H9 (cell line): ENCODE results near the gene DNER. TPM values are rescaled to one million over a fixed set of nuclear protein-coding genes. Genes with fewer than 3 reads are reported as not detected.

ENCODE experiments used
- DNase-seq: peaks from one replicate; pipeline ENCODE4 v3.0.0-alpha.2; 2017
- H2AFZ ChIP-seq: one replicate; pipeline ENCODE4 v1.6.1; 2013; ENCODE audit warnings: mild to moderate bottlenecking, low read length, control low read depth, moderate library complexity
- H2AK5ac ChIP-seq: 2 replicates; pipeline ENCODE4 v1.6.1; 2013; ENCODE audit warnings: low read length, control low read depth, mixed read lengths; ENCODE audit not compliant: insufficient read length
- H2BK120ac ChIP-seq: one replicate; pipeline ENCODE4 v1.6.1; 2013; ENCODE audit warnings: low read depth, mild to moderate bottlenecking, low read length, control low read depth, inconsistent platforms; ENCODE audit not compliant: poor library complexity, severe bottlenecking
- H2BK12ac ChIP-seq: 2 replicates; pipeline ENCODE4 v1.6.1; 2013; ENCODE audit warnings: low read length, control low read depth, mixed read lengths, low read depth; ENCODE audit not compliant: insufficient read length
- H2BK15ac ChIP-seq: 2 replicates; pipeline ENCODE4 v1.6.1; 2013; ENCODE audit warnings: low read depth, low read length, control low read depth
- H2BK20ac ChIP-seq: one replicate; pipeline ENCODE4 v1.6.1; 2013; ENCODE audit warnings: low read depth, mild to moderate bottlenecking, low read length, control low read depth, inconsistent platforms; ENCODE audit not compliant: poor library complexity, severe bottlenecking
- H2BK5ac ChIP-seq: 2 replicates; pipeline ENCODE4 v1.6.1; 2013; ENCODE audit warnings: low read length, control low read depth, mixed read lengths; ENCODE audit not compliant: insufficient read length
- H3K14ac ChIP-seq: 2 replicates; pipeline ENCODE4 v1.6.1; 2013; ENCODE audit warnings: low read length, control low read depth; ENCODE audit not compliant: insufficient read depth
- H3K18ac ChIP-seq: 2 replicates; pipeline ENCODE4 v1.6.1; 2013; ENCODE audit warnings: low read depth, mild to moderate bottlenecking, mixed read lengths, low read length, control low read depth; ENCODE audit not compliant: insufficient read length
- H3K23ac ChIP-seq: 2 replicates; pipeline ENCODE4 v1.6.1; 2013; ENCODE audit warnings: low read length, control low read depth, mixed read lengths, low read depth; ENCODE audit not compliant: insufficient read length
- H3K23me2 ChIP-seq: 2 replicates; pipeline ENCODE4 v1.6.1; 2013; ENCODE audit warnings: low read depth, mild to moderate bottlenecking, mixed read lengths, low read length, control low read depth; ENCODE audit not compliant: insufficient read length, poor library complexity, severe bottlenecking
- H3K27ac ChIP-seq: 2 replicates; pipeline ENCODE4 v1.5.1; 2013; ENCODE audit warnings: low read length, control low read depth, mixed read lengths, low read depth; ENCODE audit not compliant: insufficient read length
- H3K27me3 ChIP-seq: 2 replicates; pipeline ENCODE4 v1.6.1; 2013; ENCODE audit warnings: low read length, control low read depth, inconsistent platforms; ENCODE audit not compliant: insufficient read depth
- H3K4ac ChIP-seq: 2 replicates; pipeline ENCODE4 v1.6.1; 2013; ENCODE audit warnings: low read depth, mild to moderate bottlenecking, control low read depth, inconsistent platforms, low read length, moderate library complexity
- H3K4me1 ChIP-seq: 2 replicates; pipeline ENCODE4 v1.6.1; 2013; ENCODE audit warnings: low read length, control low read depth, inconsistent platforms; ENCODE audit not compliant: insufficient read depth
- H3K4me2 ChIP-seq: 2 replicates; pipeline ENCODE4 v1.6.1; 2013; ENCODE audit warnings: low read length, control low read depth, mixed read lengths; ENCODE audit not compliant: insufficient read length, insufficient read depth
- H3K56ac ChIP-seq: 2 replicates; pipeline ENCODE4 v1.6.1; 2013; ENCODE audit warnings: low read depth, mild to moderate bottlenecking, mixed read lengths, low read length, control low read depth; ENCODE audit not compliant: insufficient read length
- H3K79me1 ChIP-seq: 2 replicates; pipeline ENCODE4 v1.6.1; 2013; ENCODE audit warnings: low read depth, mild to moderate bottlenecking, moderate library complexity, low read length, control low read depth, inconsistent platforms; ENCODE audit not compliant: insufficient read depth, poor library complexity, severe bottlenecking
- H3K79me2 ChIP-seq: 2 replicates; pipeline ENCODE4 v1.6.1; 2013; ENCODE audit warnings: low read length, control low read depth, inconsistent platforms; ENCODE audit not compliant: insufficient read depth
- H3K9ac ChIP-seq: 2 replicates; pipeline ENCODE4 v1.6.1; 2013; ENCODE audit warnings: low read length, control low read depth, mixed read lengths; ENCODE audit not compliant: insufficient read length; ENCODE audit errors: extremely low read depth
- H3K9me3 ChIP-seq: one replicate; pipeline ENCODE4 v1.6.1; 2013; ENCODE audit warnings: low read depth, low read length, inconsistent platforms; ENCODE audit not compliant: control insufficient read depth
- H3T11ph ChIP-seq: one replicate; pipeline ENCODE4 v1.6.1; 2013; ENCODE audit warnings: mild to moderate bottlenecking, low read length, control low read depth, inconsistent platforms
- H4K20me1 ChIP-seq: one replicate; pipeline ENCODE4 v1.6.1; 2013; ENCODE audit not compliant: control insufficient read depth, insufficient read length, insufficient read depth
- H4K5ac ChIP-seq: 2 replicates; pipeline ENCODE4 v1.6.1; 2013; ENCODE audit warnings: low read depth, mild to moderate bottlenecking, mixed read lengths, low read length, control low read depth; ENCODE audit not compliant: insufficient read length
- H4K8ac ChIP-seq: replicated peaks from 2 replicates; pipeline ENCODE4 v1.6.1; 2013; ENCODE audit warnings: low read length, control low read depth, mixed read lengths, low read depth; ENCODE audit not compliant: insufficient read length
- H4K91ac ChIP-seq: 2 replicates; pipeline ENCODE4 v1.6.1; 2013; ENCODE audit warnings: low read depth, mild to moderate bottlenecking, moderate library complexity, mixed read lengths, low read length, control low read depth; ENCODE audit not compliant: insufficient read length
- H3K27ac Mint-ChIP-seq, 3 experiments: 2 replicates in 2 of 3; 3 replicates in 1 of 3; pipeline ENCODE4 v1.8.0; 2020 to 2021; ENCODE audit warnings: mixed read lengths in 3 of 3, mild to moderate bottlenecking in 1 of 3, moderate library complexity in 1 of 3
- H3K27me3 Mint-ChIP-seq: 2 replicates; pipeline ENCODE4 v1.8.0; 2021; ENCODE audit warnings: low read depth, mild to moderate bottlenecking, moderate library complexity, mixed read lengths
- H3K36me3 Mint-ChIP-seq, 3 experiments: 2 replicates in 2 of 3; 3 replicates in 1 of 3; pipeline ENCODE4 v1.8.0; 2020 to 2021; ENCODE audit warnings: low read depth in 3 of 3, mixed read lengths in 3 of 3; ENCODE audit not compliant: insufficient read depth in 1 of 3
- H3K4me1 Mint-ChIP-seq, 2 experiments: 2 replicates each; pipeline ENCODE4 v1.8.0; 2020; ENCODE audit warnings: mixed read lengths in 2 of 2
- H3K4me3 Mint-ChIP-seq, 2 experiments: 2 replicates in 1 of 2; 3 replicates in 1 of 2; pipeline ENCODE4 v1.8.0; 2020 to 2021; ENCODE audit warnings: mild to moderate bottlenecking in 2 of 2, mixed read lengths in 2 of 2, moderate library complexity in 1 of 2
- H3K9me3 Mint-ChIP-seq, 2 experiments: 2 replicates in 1 of 2; 3 replicates in 1 of 2; pipeline ENCODE4 v1.8.0; 2020; ENCODE audit warnings: mild to moderate bottlenecking in 2 of 2, mixed read lengths in 2 of 2, moderate library complexity in 1 of 2
- CTCF ChIP-seq: fragments of 200-600 bp; sonication (generic); conservative IDR thresholded peaks from 3 replicates; pipeline ENCODE4 v1.8.0; 2021; ENCODE audit warnings: antibody characterized with exemption, mild to moderate bottlenecking
- WGBS: extraction: QIAGEN DNeasy Blood & Tissue Kit; methylation state at CpG from one replicate; pipeline ENCODE4 v1.1.7; 2013; ENCODE audit warnings: missing lambda C conversion rate, low lambda C conversion rate, mixed read lengths; ENCODE audit not compliant: insufficient read length; ENCODE audit errors: extremely low coverage; 5-methylcytosine and 5-hydroxymethylcytosine counted together
- total RNA-seq: library from RNA; stranded (reverse); gene quantifications from 2 replicates; pipeline ENCODE4 v1.2.1, GENCODE V29; 2021

Gene DNER
- total RNA-seq, 1 experiment from 2014 or later = 1.0 TPM

GRCh38 chr2:229539628-229540027 lies 174.7 kb downstream of the DNER start:
- H3K79me1 ChIP-seq = no peaks in the 10 kb centered on the region
- no peak overlapping the region for H4K5ac ChIP-seq
- no peak overlapping the region for H2BK5ac ChIP-seq
- no peak for TF ChIP-seq CTCF
- Mint-ChIP-seq H3K27ac (no peak overlapping the region), H3K36me3 (no peaks in the 10 kb centered on the region), H3K4me1 (peaks cover 8% of the 10 kb centered on the region in 2 experiments), H3K4me3 (no peak overlapping the region), H3K27me3 (no peaks in the 10 kb centered on the region; the same call in 1 of the 2 replicates), H3K9me3 (no peaks in the 10 kb centered on the region)
- no peaks in the 10 kb centered on the region for H3K79me2 ChIP-seq
- no peak overlapping the region for H3K14ac ChIP-seq
- H3K18ac ChIP-seq = no peak overlapping the region
- H2BK12ac ChIP-seq = no peak overlapping the region
- H3K56ac ChIP-seq = no peak overlapping the region
- H2BK20ac ChIP-seq = no peak overlapping the region
- no peaks in the 10 kb centered on the region; the same call in 1 of the 2 replicates for H3K4me1 ChIP-seq
- no peak overlapping the region for H3K4me2 ChIP-seq
- no peak overlapping the region for H4K8ac ChIP-seq
- no peak overlapping the region for H3K4ac ChIP-seq
- WGBS = no CpG with 5 or more reads among the region's 8 CpGs
- no peak overlapping the region for H2AK5ac ChIP-seq
- no peaks in the 10 kb centered on the region for H4K20me1 ChIP-seq
- no peak overlapping the region for H3T11ph ChIP-seq
- H2BK120ac ChIP-seq = no peak overlapping the region
- no peaks in the 10 kb centered on the region for H3K27me3 ChIP-seq
- H3K9ac ChIP-seq = no peak overlapping the region
- H3K27ac ChIP-seq = no peak overlapping the region
- no peaks in the 10 kb centered on the region for H3K23me2 ChIP-seq
- no peaks in the 10 kb centered on the region for H3K9me3 ChIP-seq
- H2AFZ ChIP-seq = no peak overlapping the region
- H4K91ac ChIP-seq = no peak overlapping the region
- no peak for DNase-seq
- H2BK15ac ChIP-seq = no peak overlapping the region
- H3K23ac ChIP-seq = no peak overlapping the region
